SJSA1 (cell line): ENCODE measurements around the gene ADAMTS14. TPM values are rescaled to one million over a fixed set of nuclear protein-coding genes. Genes with fewer than 3 reads are reported as not detected.

Experiments
- DNase-seq, 2 experiments: peaks; one replicate each; pipeline ENCODE4 v3.0.0-alpha.2; 2015 to 2020; ENCODE audit warnings: low spot score in 2 of 2, low read depth in 1 of 2
- H3K27ac ChIP-seq: fragments of 250-450 bp; sonication (Bioruptor Pico); 2 replicates; pipeline ENCODE4 v1.5.1; 2020; ENCODE audit warnings: mild to moderate bottlenecking, moderate library complexity
- H3K27me3 ChIP-seq: fragments of 250-450 bp; sonication (Bioruptor Pico); replicated peaks from 2 replicates; pipeline ENCODE4 v1.5.1; 2020; ENCODE audit warnings: mild to moderate bottlenecking, moderate library complexity
- H3K36me3 ChIP-seq: fragments of 250-450 bp; sonication (Bioruptor Pico); 2 replicates; pipeline ENCODE4 v1.5.1; 2020; ENCODE audit warnings: mild to moderate bottlenecking
- H3K4me1 ChIP-seq: fragments of 250-450 bp; sonication (Bioruptor Pico); replicated peaks from 2 replicates; pipeline ENCODE4 v1.6.1; 2021; ENCODE audit warnings: mild to moderate bottlenecking
- H3K4me3 ChIP-seq: fragments of 250-450 bp; sonication (Bioruptor Pico); 2 replicates; pipeline ENCODE4 v1.5.1; 2020; ENCODE audit warnings: mild to moderate bottlenecking
- H3K9me3 ChIP-seq: fragments of 250-450 bp; sonication (Bioruptor Pico); replicated peaks from 2 replicates; pipeline ENCODE4 v1.5.1; 2020; ENCODE audit warnings: mild to moderate bottlenecking
- total RNA-seq: library from RNA; depleted of rRNA; stranded (reverse); fragments of >200 nt; shearing (Covaris generic); gene quantifications from 2 replicates; pipeline ENCODE4 v1.2.3, GENCODE V29; 2014

The ADAMTS14 gene
- total RNA-seq, 1 experiment from 2014 or later = 1.2 TPM

GRCh38 chr10:70743879-70744278, 71.6 kb downstream of the ADAMTS14 start:
- peaks cover 13% of the 10 kb centered on the region for H3K4me1 ChIP-seq
- no peaks in the 10 kb centered on the region for H3K27me3 ChIP-seq
- H3K36me3 ChIP-seq = no peaks in the 10 kb centered on the region
- no peaks in the 10 kb centered on the region; the same call in 1 of the 2 replicates for H3K9me3 ChIP-seq
- H3K27ac ChIP-seq = no peak overlapping the region
- no peak for DNase-seq
- no peak overlapping the region for H3K4me3 ChIP-seq

GRCh38 chr10:70744617-70745143, 72.4 kb downstream of the ADAMTS14 start:
- H3K9me3 ChIP-seq = no peaks in the 10 kb centered on the region; the same call in 1 of the 2 replicates
- H3K4me3 ChIP-seq = no peak overlapping the region
- H3K4me1 ChIP-seq = peaks cover 13% of the 10 kb centered on the region
- no peaks in the 10 kb centered on the region for H3K27me3 ChIP-seq
- no peaks in the 10 kb centered on the region for H3K36me3 ChIP-seq
- H3K27ac ChIP-seq = no peak overlapping the region
- DNase-seq = no peak

GRCh38 chr10:70745555-70745954, 73.2 kb downstream of the ADAMTS14 start:
- H3K27ac ChIP-seq = no peak overlapping the region
- H3K9me3 ChIP-seq = no peaks in the 10 kb centered on the region; the same call in 1 of the 2 replicates
- H3K27me3 ChIP-seq = no peaks in the 10 kb centered on the region
- no peaks in the 10 kb centered on the region for H3K36me3 ChIP-seq
- peaks cover 13% of the 10 kb centered on the region for H3K4me1 ChIP-seq
- DNase-seq = no peak
- no peak overlapping the region for H3K4me3 ChIP-seq

- no peak overlapping the region for H3K4me3 ChIP-seq
- H3K9me3 ChIP-seq = no peaks in the 10 kb centered on the region; the same call in 1 of the 2 replicates
- H3K36me3 ChIP-seq = no peaks in the 10 kb centered on the region
- no peaks in the 10 kb centered on the region for H3K27me3 ChIP-seq
- DNase-seq = no peak
- no peak overlapping the region for H3K27ac ChIP-seq
- peaks cover 8% of the 10 kb centered on the region for H3K4me1 ChIP-seq
These were observed 75.1 kb downstream of the ADAMTS14 start for GRCh38 chr10:70747192-70747965.

- Histone ChIP-seq H3K4me1 (no peaks in the 10 kb centered on the region; the same call in 1 of the 2 replicates), H3K27ac (no peak overlapping the region), H3K27me3 (no peaks in the 10 kb centered on the region), H3K9me3 (no peaks in the 10 kb centered on the region; the same call in 1 of the 2 replicates), H3K4me3 (no peak overlapping the region), H3K36me3 (no peaks in the 10 kb centered on the region)
- no peak for DNase-seq
These were observed 76.0 kb downstream of the ADAMTS14 start for GRCh38 chr10:70748305-70748704.

GRCh38 chr10:70748801-70749573, 76.7 kb downstream of the ADAMTS14 start:
- H3K4me3 ChIP-seq = no peak overlapping the region
- H3K36me3 ChIP-seq = no peaks in the 10 kb centered on the region
- no peaks in the 10 kb centered on the region for H3K27me3 ChIP-seq
- DNase-seq = no peak
- H3K4me1 ChIP-seq = no peaks in the 10 kb centered on the region
- no peak overlapping the region for H3K27ac ChIP-seq
- no peaks in the 10 kb centered on the region; the same call in 1 of the 2 replicates for H3K9me3 ChIP-seq

GRCh38 chr10:70749756-70750155, 77.5 kb downstream of the ADAMTS14 start:
- Histone ChIP-seq H3K27me3 (no peaks in the 10 kb centered on the region), H3K4me1 (no peaks in the 10 kb centered on the region), H3K4me3 (no peak overlapping the region), H3K36me3 (no peaks in the 10 kb centered on the region), H3K27ac (no peak overlapping the region), H3K9me3 (no peaks in the 10 kb centered on the region; the same call in 1 of the 2 replicates)
- no peak for DNase-seq

- Histone ChIP-seq H3K9me3 (no peaks in the 10 kb centered on the region; the same call in 1 of the 2 replicates), H3K27me3 (no peaks in the 10 kb centered on the region), H3K36me3 (no peaks in the 10 kb centered on the region), H3K27ac (no peak overlapping the region), H3K4me3 (no peak overlapping the region), H3K4me1 (no peaks in the 10 kb centered on the region)
- no peak for DNase-seq
These were observed 77.9 kb downstream of the ADAMTS14 start for GRCh38 chr10:70750156-70750703.

GRCh38 chr10:70751356-70751755, 79.0 kb downstream of the ADAMTS14 start:
- Histone ChIP-seq H3K4me3 (no peak overlapping the region), H3K36me3 (no peaks in the 10 kb centered on the region), H3K27ac (no peak overlapping the region), H3K9me3 (no peaks in the 10 kb centered on the region), H3K4me1 (no peaks in the 10 kb centered on the region), H3K27me3 (no peaks in the 10 kb centered on the region)
- DNase-seq = no peak

GRCh38 chr10:70751991-70752390, 79.7 kb downstream of the ADAMTS14 start:
- Histone ChIP-seq H3K27ac (no peak overlapping the region), H3K4me1 (no peaks in the 10 kb centered on the region), H3K4me3 (no peak overlapping the region), H3K9me3 (no peaks in the 10 kb centered on the region), H3K36me3 (no peaks in the 10 kb centered on the region), H3K27me3 (no peaks in the 10 kb centered on the region)
- DNase-seq = no peak

GRCh38 chr10:70752571-70752970, 80.3 kb downstream of the ADAMTS14 start:
- H3K27ac ChIP-seq = no peak overlapping the region
- H3K4me3 ChIP-seq = no peak overlapping the region
- H3K4me1 ChIP-seq = no peaks in the 10 kb centered on the region
- H3K36me3 ChIP-seq = no peaks in the 10 kb centered on the region
- DNase-seq = no peak
- no peaks in the 10 kb centered on the region for H3K27me3 ChIP-seq
- no peaks in the 10 kb centered on the region for H3K9me3 ChIP-seq

- DNase-seq = no peak
These were observed 80.8 kb downstream of the ADAMTS14 start for GRCh38 chr10:70753026-70753663.

GRCh38 chr10:70753841-70754621, 81.7 kb downstream of the ADAMTS14 start:
- DNase-seq = no peak
- H3K27ac ChIP-seq = no peak overlapping the region

More at GRCh38 chr10:70753026-70753663, 80.8 kb downstream of the ADAMTS14 start:
- no peaks in the 10 kb centered on the region for H3K4me1 ChIP-seq
- no peak overlapping the region for H3K27ac ChIP-seq
- H3K27me3 ChIP-seq = no peaks in the 10 kb centered on the region
- no peaks in the 10 kb centered on the region for H3K36me3 ChIP-seq
- H3K9me3 ChIP-seq = no peaks in the 10 kb centered on the region
- no peak overlapping the region for H3K4me3 ChIP-seq

More at GRCh38 chr10:70753841-70754621, 81.7 kb downstream of the ADAMTS14 start:
- H3K9me3 ChIP-seq = no peaks in the 10 kb centered on the region
- no peaks in the 10 kb centered on the region for H3K36me3 ChIP-seq
- no peaks in the 10 kb centered on the region for H3K4me1 ChIP-seq
- no peaks in the 10 kb centered on the region for H3K27me3 ChIP-seq
- no peak overlapping the region for H3K4me3 ChIP-seq
